Transverse colon (tissue), 4 donors: ENCODE data around the gene LIMCH1. TPM values are rescaled to one million over a fixed set of nuclear protein-coding genes. Genes with fewer than 3 reads are reported as not detected.

Experiments used
- DNase-seq: peaks from one replicate; pipeline ENCODE4 v3.0.0-alpha.2; 2019
- H3K27ac ChIP-seq, 4 donors: fragments of 200-600 bp; sonication (generic); 2 replicates each; pipeline ENCODE4 v1.5.1; 2016 to 2018; ENCODE audit warnings: inconsistent platforms in 4 of 4
- H3K27me3 ChIP-seq: fragments of 200-600 bp; sonication (generic); 2 replicates; pipeline ENCODE4 v1.5.1; 2017; ENCODE audit warnings: inconsistent platforms
- H3K36me3 ChIP-seq, 4 donors: fragments of 200-600 bp; sonication (generic); 2 replicates each; pipeline ENCODE4 v1.5.1; 2017 to 2019; ENCODE audit warnings: inconsistent platforms in 4 of 4
- H3K4me1 ChIP-seq, 4 donors: fragments of 200-600 bp; sonication (generic); 2 replicates each; pipeline ENCODE4 v1.5.1; 2017 to 2020; ENCODE audit warnings: inconsistent platforms in 4 of 4
- H3K4me3 ChIP-seq, 4 donors: fragments of 200-600 bp; sonication (generic); 1 replicate in 1 of 4; 2 replicates in 3 of 4; pipeline versions ENCODE4 v1.5.1 to v1.6.1; 2017 to 2019; ENCODE audit warnings: inconsistent platforms in 4 of 4
- H3K9me3 ChIP-seq, 2 donors: fragments of 200-600 bp; sonication (generic); 2 replicates each; pipeline ENCODE4 v1.5.1; 2017 to 2019; ENCODE audit warnings: inconsistent platforms in 2 of 2
- EP300 ChIP-seq: sonication (generic); formaldehyde crosslinking; IDR thresholded peaks from one replicate; pipeline ENCODE4 v1.6.1; 2017; ENCODE audit warnings: antibody characterized with exemption, low read depth
- POLR2A ChIP-seq: fragments of 450-650 bp; IDR thresholded peaks from one replicate; pipeline ENCODE4 v1.6.1; 2016; ENCODE audit warnings: antibody characterized with exemption, mild to moderate bottlenecking, moderate library complexity
- POLR2AphosphoS5 ChIP-seq, 3 donors: sonication (generic); formaldehyde crosslinking; IDR thresholded peaks; one replicate each; pipeline ENCODE4 v1.6.1; 2016; ENCODE audit warnings: antibody characterized with exemption in 3 of 3
- WGBS, 2 donors: methylation state at CpG; one replicate each; pipeline ENCODE4 v1.1.5; 2018; ENCODE audit warnings: low coverage in 1 of 2; 5-methylcytosine and 5-hydroxymethylcytosine counted together
- in situ Hi-C, 4 donors: fragments of 200-750 bp; cut with MboI; loops; one replicate each; pipeline versions ENCODE4 v1.15.0 to v1.15.1; 2017; ENCODE audit warnings: low sequenced_read_pairs in 3 of 4, low pct_ligation_motif_present in 1 of 4, low pct_unique_long_range_greater_than_20kb in 1 of 4
- intact Hi-C: fragments of 100-400 bp; cut with DNase I; formaldehyde crosslinking; loops from one replicate; pipeline ENCODE4 v1.15.1; 2023; ENCODE audit warnings: low total_unique reads
- total RNA-seq, 4 donors: library from RNA; depleted of rRNA; stranded (reverse); fragments of >200 nt; gene quantifications; one replicate each; pipeline ENCODE4 v1.1.0, GENCODE V29; 2016
- TF ChIP-seq, protein P1 (sequence below), 5 experiments: fragments of 200-600 bp in 3 of 5; fragments of 450-650 bp in 2 of 5; sonication (generic) in 3 of 5; IDR thresholded peaks; 1 replicate in 2 of 5; 2 replicates in 3 of 5; pipeline ENCODE4 v1.5.1; 2016 to 2017; ENCODE audit warnings: antibody characterized with exemption in 5 of 5, inconsistent platforms in 3 of 5, mild to moderate bottlenecking in 2 of 5, moderate library complexity in 1 of 5

LIMCH1 gene
- total RNA-seq, 4 donors from 2014 or later = 5.5 to 18.5 (median 9.7) TPM

DNA sequence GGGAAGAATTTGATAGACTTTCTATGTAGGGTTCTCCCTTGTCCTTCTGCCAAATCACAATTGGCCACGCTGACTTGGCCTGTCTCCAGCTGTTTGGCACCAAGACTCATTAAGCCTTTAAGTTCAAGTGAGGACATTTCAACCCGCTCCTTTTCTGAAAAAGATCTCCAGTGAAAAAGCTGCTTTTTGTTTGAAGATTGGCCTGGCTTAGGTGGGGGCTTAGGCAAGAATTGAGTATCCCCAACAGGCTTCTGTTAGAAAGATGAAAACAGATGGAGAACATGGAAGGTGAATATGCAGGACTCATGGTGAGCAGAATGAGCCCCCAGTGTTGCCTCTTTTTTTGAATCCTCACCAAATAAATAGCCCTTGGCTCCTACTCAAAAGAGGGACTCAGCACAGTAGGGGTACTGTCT lies 28.5 kb upstream of the LIMCH1 start:
- H3K27ac ChIP-seq = no peak overlapping the region
- no peaks in the 10 kb centered on the region for H3K9me3 ChIP-seq
- H3K36me3 ChIP-seq = no peaks in the 10 kb centered on the region
- DNase-seq = no peak
- 40 to 53% methylated on average over 2 of the region's 2 CpGs for WGBS, 2 donors
- H3K4me3 ChIP-seq = no peak overlapping the region
- TF ChIP-seq EP300 = no peak
- no peak for TF ChIP-seq POLR2AphosphoS5 (IDR thresholded peaks at IDR 0.05)
- TF ChIP-seq, protein P1, sequence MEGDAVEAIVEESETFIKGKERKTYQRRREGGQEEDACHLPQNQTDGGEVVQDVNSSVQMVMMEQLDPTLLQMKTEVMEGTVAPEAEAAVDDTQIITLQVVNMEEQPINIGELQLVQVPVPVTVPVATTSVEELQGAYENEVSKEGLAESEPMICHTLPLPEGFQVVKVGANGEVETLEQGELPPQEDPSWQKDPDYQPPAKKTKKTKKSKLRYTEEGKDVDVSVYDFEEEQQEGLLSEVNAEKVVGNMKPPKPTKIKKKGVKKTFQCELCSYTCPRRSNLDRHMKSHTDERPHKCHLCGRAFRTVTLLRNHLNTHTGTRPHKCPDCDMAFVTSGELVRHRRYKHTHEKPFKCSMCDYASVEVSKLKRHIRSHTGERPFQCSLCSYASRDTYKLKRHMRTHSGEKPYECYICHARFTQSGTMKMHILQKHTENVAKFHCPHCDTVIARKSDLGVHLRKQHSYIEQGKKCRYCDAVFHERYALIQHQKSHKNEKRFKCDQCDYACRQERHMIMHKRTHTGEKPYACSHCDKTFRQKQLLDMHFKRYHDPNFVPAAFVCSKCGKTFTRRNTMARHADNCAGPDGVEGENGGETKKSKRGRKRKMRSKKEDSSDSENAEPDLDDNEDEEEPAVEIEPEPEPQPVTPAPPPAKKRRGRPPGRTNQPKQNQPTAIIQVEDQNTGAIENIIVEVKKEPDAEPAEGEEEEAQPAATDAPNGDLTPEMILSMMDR (IDR thresholded peaks at IDR 0.05) = no peak
- TF ChIP-seq POLR2A = no peak
- intact Hi-C loops (no loop called here), in situ Hi-C loops (no loop called here)
- no peaks in the 10 kb centered on the region for H3K4me1 ChIP-seq
- no peaks in the 10 kb centered on the region for H3K27me3 ChIP-seq

DNA sequence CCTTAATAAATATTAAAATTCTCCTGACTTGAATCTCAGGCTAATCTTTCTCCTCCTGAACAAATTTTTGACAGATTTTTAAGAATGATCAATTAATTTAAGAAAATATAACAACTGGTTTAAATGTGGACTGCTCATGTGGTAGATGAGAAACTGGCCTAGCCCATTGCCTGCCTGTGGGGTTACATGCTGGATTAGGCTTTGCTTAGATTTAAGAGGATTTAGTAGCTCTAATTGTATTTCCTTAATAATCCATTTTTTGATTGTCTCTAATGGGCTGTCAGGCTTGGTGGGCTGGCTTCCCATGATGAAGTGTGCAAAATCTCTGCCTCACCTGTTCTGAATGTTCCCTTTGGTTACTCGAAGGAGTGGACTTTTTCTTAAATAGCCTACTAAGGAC lies 27.8 kb upstream of the LIMCH1 start:
- 88 to 100% methylated on average over 1 of the region's 1 CpG for WGBS, 2 donors
- intact Hi-C loops (no loop called here), in situ Hi-C loops (no loop called here)
- no peak for DNase-seq
- H3K9me3 ChIP-seq = no peaks in the 10 kb centered on the region
- no peak overlapping the region for H3K27ac ChIP-seq
- H3K27me3 ChIP-seq = no peaks in the 10 kb centered on the region
- no peak overlapping the region for H3K4me3 ChIP-seq
- H3K4me1 ChIP-seq = no peaks in the 10 kb centered on the region
- H3K36me3 ChIP-seq = no peaks in the 10 kb centered on the region
- TF ChIP-seq, protein P1 (IDR thresholded peaks at IDR 0.05) = no peak
- TF ChIP-seq EP300 = no peak
- no peak for TF ChIP-seq POLR2A
- no peak for TF ChIP-seq POLR2AphosphoS5 (IDR thresholded peaks at IDR 0.05)

DNA sequence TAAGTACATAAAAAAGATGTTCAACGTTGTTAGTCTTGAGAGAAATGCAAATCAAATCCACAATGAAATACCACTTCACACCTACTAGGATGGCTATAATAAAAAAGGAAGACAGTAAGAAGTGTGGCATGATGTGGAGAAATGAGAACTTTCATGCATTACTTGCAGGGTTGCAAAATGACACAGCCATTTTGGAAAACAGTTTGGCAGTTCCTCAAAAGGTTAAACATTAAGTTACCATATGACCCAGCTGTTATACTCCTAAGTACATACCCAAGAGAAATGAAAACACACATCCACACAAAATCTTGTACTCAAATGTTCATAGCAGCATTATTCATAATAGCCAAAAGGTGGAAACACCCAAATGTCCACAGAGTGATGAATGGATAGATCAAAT lies 25.8 kb upstream of the LIMCH1 start:
- no peaks in the 10 kb centered on the region for H3K9me3 ChIP-seq
- in situ Hi-C loops = no loop called here
- whole genome bisulfite sequencing, 2 donors = 75 to 76% methylated on average over 1 of the region's 1 CpG
- no peak for DNase-seq
- no peaks in the 10 kb centered on the region for H3K36me3 ChIP-seq
- H3K27me3 ChIP-seq = no peaks in the 10 kb centered on the region
- TF ChIP-seq POLR2AphosphoS5 (IDR thresholded peaks at IDR 0.05) (no peak), POLR2A (no peak), EP300 (no peak)
- TF ChIP-seq, protein P1 (IDR thresholded peaks at IDR 0.05) = no peak
- no peak overlapping the region for H3K4me3 ChIP-seq
- H3K27ac ChIP-seq = no peak overlapping the region
- H3K4me1 ChIP-seq = no peaks in the 10 kb centered on the region
- intact Hi-C loops = no loop called here

DNA sequence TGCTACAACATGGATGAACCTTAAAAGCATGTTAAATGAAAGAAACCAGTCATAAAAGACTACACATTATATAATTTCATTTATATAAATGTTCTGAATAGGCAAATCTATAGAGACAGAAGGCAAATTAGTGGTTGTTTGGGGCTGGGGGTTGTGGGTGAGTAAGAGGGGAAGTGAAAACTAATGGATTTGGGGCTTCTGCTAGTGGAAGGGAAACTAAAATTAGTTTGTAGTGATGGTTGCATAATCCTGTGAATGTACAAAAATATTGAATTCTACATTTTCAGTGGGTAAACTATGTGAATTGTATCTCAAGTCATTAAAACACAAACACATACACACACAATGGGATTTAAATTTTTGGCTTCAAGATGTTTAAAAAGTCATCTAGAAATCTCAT lies 25.4 kb upstream of the LIMCH1 start:
- intact Hi-C loops = no loop called here
- H3K27me3 ChIP-seq = no peaks in the 10 kb centered on the region
- no peak overlapping the region for H3K27ac ChIP-seq
- TF ChIP-seq EP300 = no peak
- no peak for TF ChIP-seq POLR2A
- no peak for TF ChIP-seq POLR2AphosphoS5 (IDR thresholded peaks at IDR 0.05)
- TF ChIP-seq, protein P1 (IDR thresholded peaks at IDR 0.05) = no peak
- no peak overlapping the region for H3K4me3 ChIP-seq
- no peaks in the 10 kb centered on the region for H3K9me3 ChIP-seq
- DNase-seq = no peak
- in situ Hi-C loops = no loop called here
- no peaks in the 10 kb centered on the region for H3K36me3 ChIP-seq
- H3K4me1 ChIP-seq = no peaks in the 10 kb centered on the region
